Liver (tissue), 9 donors: Measurements from ENCODE around the gene GRK3. TPM values are rescaled to one million over a fixed set of nuclear protein-coding genes. Genes with fewer than 3 reads are reported as not detected.

Experiments used
- DNase-seq: peaks from one replicate; pipeline ENCODE4 v3.0.0-alpha.2; 2017; ENCODE audit warnings: low spot score
- H3K27ac ChIP-seq, 2 donors: one replicate each; pipeline ENCODE4 v1.7.0; 2013; ENCODE audit warnings: inconsistent platforms in 2 of 2, low read length in 2 of 2, control low read depth in 1 of 2, low read depth in 1 of 2, mild to moderate bottlenecking in 1 of 2
- H3K27me3 ChIP-seq, 4 donors: one replicate each; pipeline versions ENCODE4 v1.6.1 to v1.7.0; 2013; ENCODE audit warnings: low read length in 3 of 4, inconsistent platforms in 1 of 4, mild to moderate bottlenecking in 1 of 4, moderate library complexity in 1 of 4; ENCODE audit not compliant: control insufficient read depth in 4 of 4, insufficient read depth in 4 of 4
- H3K36me3 ChIP-seq, 4 donors: one replicate each; pipeline versions ENCODE4 v1.6.1 to v1.7.0; 2013; ENCODE audit warnings: low read length in 3 of 4, mild to moderate bottlenecking in 3 of 4, low read depth in 1 of 4, moderate library complexity in 1 of 4; ENCODE audit not compliant: control insufficient read depth in 4 of 4, insufficient read depth in 3 of 4
- H3K4me1 ChIP-seq, 4 donors: one replicate each; pipeline versions ENCODE4 v1.6.1 to v1.7.0; 2013; ENCODE audit warnings: low read length in 3 of 4, mild to moderate bottlenecking in 3 of 4, moderate library complexity in 1 of 4; ENCODE audit not compliant: control insufficient read depth in 4 of 4, insufficient read depth in 4 of 4
- H3K4me3 ChIP-seq, 3 donors: one replicate each; pipeline versions ENCODE4 v1.6.1 to v1.7.0; 2013; ENCODE audit warnings: low read length in 3 of 3, control low read depth in 1 of 3, low read depth in 1 of 3, mild to moderate bottlenecking in 1 of 3
- H3K9ac ChIP-seq, 2 donors: one replicate each; pipeline ENCODE4 v1.7.0; 2013; ENCODE audit warnings: low read length in 2 of 2, mild to moderate bottlenecking in 2 of 2, moderate library complexity in 2 of 2, control low read depth in 1 of 2, low read depth in 1 of 2
- H3K9me3 ChIP-seq, 4 donors: one replicate each; pipeline versions ENCODE4 v1.6.1 to v1.7.0; 2013; ENCODE audit warnings: low read length in 3 of 4; ENCODE audit not compliant: control insufficient read depth in 4 of 4
- EGR1 ChIP-seq, 2 donors: IDR thresholded peaks; 2 replicates each; pipeline ENCODE4 v1.6.1; 2016 to 2018; ENCODE audit warnings: antibody characterized with exemption in 2 of 2, low read depth in 2 of 2
- FOXA1 ChIP-seq: IDR thresholded peaks from 2 replicates; pipeline ENCODE4 v1.6.1; 2016; ENCODE audit warnings: antibody characterized with exemption
- FOXA2 ChIP-seq: IDR thresholded peaks from 2 replicates; pipeline ENCODE4 v1.6.1; 2016; ENCODE audit warnings: antibody characterized with exemption
- GABPA ChIP-seq, 2 donors: IDR thresholded peaks in 1 of 2; conservative IDR thresholded peaks in 1 of 2; 2 replicates each; pipeline ENCODE4 v1.6.1; 2016; ENCODE audit warnings: antibody characterized with exemption in 2 of 2, mild to moderate bottlenecking in 1 of 2, moderate library complexity in 1 of 2
- HNF4A ChIP-seq, 2 donors: conservative IDR thresholded peaks; 2 replicates each; pipeline ENCODE4 v1.6.1; 2016; ENCODE audit warnings: antibody characterized with exemption in 2 of 2, mild to moderate bottlenecking in 2 of 2
- JUND ChIP-seq, 2 donors: IDR thresholded peaks; 2 replicates each; pipeline ENCODE4 v1.6.1; 2016; ENCODE audit warnings: antibody characterized with exemption in 2 of 2
- NR2F2 ChIP-seq: IDR thresholded peaks from 2 replicates; pipeline ENCODE4 v1.6.1; 2016; ENCODE audit warnings: antibody characterized with exemption
- REST ChIP-seq: IDR thresholded peaks from 2 replicates; pipeline ENCODE4 v1.6.1; 2016; ENCODE audit warnings: antibody characterized with exemption, mild to moderate bottlenecking
- RXRA ChIP-seq, 2 donors: IDR thresholded peaks; 2 replicates each; pipeline ENCODE4 v1.6.1; 2017 to 2018; ENCODE audit warnings: antibody characterized with exemption in 2 of 2, mild to moderate bottlenecking in 1 of 2
- SP1 ChIP-seq: IDR thresholded peaks from 2 replicates; pipeline ENCODE4 v1.6.1; 2018; ENCODE audit warnings: antibody characterized with exemption, mild to moderate bottlenecking
- TAF1 ChIP-seq: conservative IDR thresholded peaks from 2 replicates; pipeline ENCODE4 v1.6.1; 2016; ENCODE audit warnings: antibody characterized with exemption, mild to moderate bottlenecking
- YY1 ChIP-seq: IDR thresholded peaks from 2 replicates; pipeline ENCODE4 v1.6.1; 2016; ENCODE audit warnings: antibody characterized with exemption, mild to moderate bottlenecking
- WGBS: extraction: QIAGEN DNeasy Blood & Tissue Kit; methylation state at CpG from one replicate; pipeline ENCODE4 v1.1.7; 2013; 5-methylcytosine and 5-hydroxymethylcytosine counted together
- polyA plus RNA-seq, 2 donors: library from polyadenylated mRNA; stranded (reverse) in 1 of 2; unstranded in 1 of 2; fragments of 200-250 nt in 1 of 2; fragments of >200 nt in 1 of 2; fragmentation: Nextera tagmentation in 1 of 2; extraction: Ambion mirVana in 1 of 2; gene quantifications; one replicate each; pipeline versions ENCODE4 v1.2.1 to v1.2.3, GENCODE V29; 2013 to 2015
- total RNA-seq, 2 donors: library from RNA; depleted of rRNA; stranded (reverse); fragments of >200 nt; gene quantifications; one replicate each; pipeline ENCODE4 v1.2.3, GENCODE V29; 2014
- TF ChIP-seq, protein P1 (sequence below): IDR thresholded peaks from 2 replicates; pipeline ENCODE4 v1.6.1; 2016; ENCODE audit warnings: antibody characterized with exemption
- TF ChIP-seq, protein P2 (sequence below): IDR thresholded peaks from 2 replicates; pipeline ENCODE4 v1.6.1; 2016; ENCODE audit warnings: antibody characterized with exemption
- TF ChIP-seq, protein P3 (sequence below): fragments of 150-350 bp; IDR thresholded peaks from 2 replicates; pipeline ENCODE4 v1.5.1; 2017; ENCODE audit warnings: improper control_type of control experiment, low read depth, low read length; ENCODE audit not compliant: missing input control
- donor health status: healthy.
- donor health status: healthy.
- donor health status: healthy.
- donor health status: healthy.
- donor health status: healthy.

GRK3 gene
- total and polyA plus RNA-seq, 4 donors, result 0.79 to 6.5 (median 2.4) TPM

- H3K27me3 ChIP-seq, result no peaks in the 10 kb centered on the region
- no peak for DNase-seq
- H3K9me3 ChIP-seq, result no peaks in the 10 kb centered on the region
- H3K4me1 ChIP-seq, result no peaks in the 10 kb centered on the region
- 91% methylated on average over 6 of the region's 6 CpGs for WGBS
- no peaks in the 10 kb centered on the region for H3K36me3 ChIP-seq
- no peak overlapping the region for H3K27ac ChIP-seq
- TF ChIP-seq FOXA1 (no peak), GABPA (IDR thresholded peaks at IDR 0.05 in 1 of 2, conservative IDR thresholded peaks at IDR 0.05 in 1 of 2) (no peak)
- no peak overlapping the region for H3K4me3 ChIP-seq
- H3K9ac ChIP-seq, result no peak overlapping the region
Measured at GRCh38 chr22:25698978-25699377, 134.5 kb downstream of the GRK3 start.

GRCh38 chr22:25701056-25701780, 136.7 kb downstream of the GRK3 start:
- TF ChIP-seq, protein P1, sequence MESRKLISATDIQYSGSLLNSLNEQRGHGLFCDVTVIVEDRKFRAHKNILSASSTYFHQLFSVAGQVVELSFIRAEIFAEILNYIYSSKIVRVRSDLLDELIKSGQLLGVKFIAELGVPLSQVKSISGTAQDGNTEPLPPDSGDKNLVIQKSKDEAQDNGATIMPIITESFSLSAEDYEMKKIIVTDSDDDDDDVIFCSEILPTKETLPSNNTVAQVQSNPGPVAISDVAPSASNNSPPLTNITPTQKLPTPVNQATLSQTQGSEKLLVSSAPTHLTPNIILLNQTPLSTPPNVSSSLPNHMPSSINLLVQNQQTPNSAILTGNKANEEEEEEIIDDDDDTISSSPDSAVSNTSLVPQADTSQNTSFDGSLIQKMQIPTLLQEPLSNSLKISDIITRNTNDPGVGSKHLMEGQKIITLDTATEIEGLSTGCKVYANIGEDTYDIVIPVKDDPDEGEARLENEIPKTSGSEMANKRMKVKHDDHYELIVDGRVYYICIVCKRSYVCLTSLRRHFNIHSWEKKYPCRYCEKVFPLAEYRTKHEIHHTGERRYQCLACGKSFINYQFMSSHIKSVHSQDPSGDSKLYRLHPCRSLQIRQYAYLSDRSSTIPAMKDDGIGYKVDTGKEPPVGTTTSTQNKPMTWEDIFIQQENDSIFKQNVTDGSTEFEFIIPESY, result no peak
- TF ChIP-seq, protein P2, sequence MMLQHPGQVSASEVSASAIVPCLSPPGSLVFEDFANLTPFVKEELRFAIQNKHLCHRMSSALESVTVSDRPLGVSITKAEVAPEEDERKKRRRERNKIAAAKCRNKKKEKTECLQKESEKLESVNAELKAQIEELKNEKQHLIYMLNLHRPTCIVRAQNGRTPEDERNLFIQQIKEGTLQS, result no peak
- TF ChIP-seq TAF1 (no peak), NR2F2 (no peak), YY1 (no peak), REST (no peak), HNF4A (conservative IDR thresholded peaks at IDR 0.05) (no peak), EGR1 (IDR thresholded peaks at IDR 0.05; ENCODE audit: low read depth in 2 of 2) (no peak), RXRA (IDR thresholded peaks at IDR 0.05) (no peak), FOXA2 (no peak), JUND (IDR thresholded peaks at IDR 0.05) (no peak), GABPA (IDR thresholded peaks at IDR 0.05 in 1 of 2, conservative IDR thresholded peaks at IDR 0.05 in 1 of 2) (no peak), SP1 (no peak)
- TF ChIP-seq, protein P3, sequence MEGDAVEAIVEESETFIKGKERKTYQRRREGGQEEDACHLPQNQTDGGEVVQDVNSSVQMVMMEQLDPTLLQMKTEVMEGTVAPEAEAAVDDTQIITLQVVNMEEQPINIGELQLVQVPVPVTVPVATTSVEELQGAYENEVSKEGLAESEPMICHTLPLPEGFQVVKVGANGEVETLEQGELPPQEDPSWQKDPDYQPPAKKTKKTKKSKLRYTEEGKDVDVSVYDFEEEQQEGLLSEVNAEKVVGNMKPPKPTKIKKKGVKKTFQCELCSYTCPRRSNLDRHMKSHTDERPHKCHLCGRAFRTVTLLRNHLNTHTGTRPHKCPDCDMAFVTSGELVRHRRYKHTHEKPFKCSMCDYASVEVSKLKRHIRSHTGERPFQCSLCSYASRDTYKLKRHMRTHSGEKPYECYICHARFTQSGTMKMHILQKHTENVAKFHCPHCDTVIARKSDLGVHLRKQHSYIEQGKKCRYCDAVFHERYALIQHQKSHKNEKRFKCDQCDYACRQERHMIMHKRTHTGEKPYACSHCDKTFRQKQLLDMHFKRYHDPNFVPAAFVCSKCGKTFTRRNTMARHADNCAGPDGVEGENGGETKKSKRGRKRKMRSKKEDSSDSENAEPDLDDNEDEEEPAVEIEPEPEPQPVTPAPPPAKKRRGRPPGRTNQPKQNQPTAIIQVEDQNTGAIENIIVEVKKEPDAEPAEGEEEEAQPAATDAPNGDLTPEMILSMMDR, result no peak
- H3K27me3 ChIP-seq, result no peaks in the 10 kb centered on the region
- H3K9me3 ChIP-seq, result no peaks in the 10 kb centered on the region
- H3K4me1 ChIP-seq, result no peaks in the 10 kb centered on the region
- H3K9ac ChIP-seq, result no peak overlapping the region
- no peaks in the 10 kb centered on the region for H3K36me3 ChIP-seq
- DNase-seq, result no peak
- no peak overlapping the region for H3K4me3 ChIP-seq
- 82% methylated on average over 13 of the region's 13 CpGs for WGBS
- no peak overlapping the region for H3K27ac ChIP-seq
